ENCODE data around the gene TECR. TPM values are rescaled to one million over a fixed set of nuclear protein-coding genes. Genes with fewer than 3 reads are reported as not detected.
"Not testable (repeated sequence)": the region's sequence is repeated elsewhere in the genome, so short reads cannot be mapped to it uniquely, and the experiment has no call there.

Gene TECR
- total RNA-seq, 4 donors from 2014 or later = 111 to 176 (median 150) TPM

GRCh38 chr19:14580623-14581237 is 51.3 kb downstream of the TECR start:
- Histone ChIP-seq H3K9me3 (no peaks in the 10 kb centered on the region), H3K36me3 (no peaks in the 10 kb centered on the region), H3K27ac (no peak overlapping the region), H3K4me3 (no peak overlapping the region), H3K4me1 (no peaks in the 10 kb centered on the region), H3K27me3 (no peaks in the 10 kb centered on the region)
- DNase-seq (ENCODE audit: low spot score in 2 of 2) = no peak
- WGBS = 65% methylated on average over 6 of the region's 6 CpGs
- TF ChIP-seq, protein P1, sequence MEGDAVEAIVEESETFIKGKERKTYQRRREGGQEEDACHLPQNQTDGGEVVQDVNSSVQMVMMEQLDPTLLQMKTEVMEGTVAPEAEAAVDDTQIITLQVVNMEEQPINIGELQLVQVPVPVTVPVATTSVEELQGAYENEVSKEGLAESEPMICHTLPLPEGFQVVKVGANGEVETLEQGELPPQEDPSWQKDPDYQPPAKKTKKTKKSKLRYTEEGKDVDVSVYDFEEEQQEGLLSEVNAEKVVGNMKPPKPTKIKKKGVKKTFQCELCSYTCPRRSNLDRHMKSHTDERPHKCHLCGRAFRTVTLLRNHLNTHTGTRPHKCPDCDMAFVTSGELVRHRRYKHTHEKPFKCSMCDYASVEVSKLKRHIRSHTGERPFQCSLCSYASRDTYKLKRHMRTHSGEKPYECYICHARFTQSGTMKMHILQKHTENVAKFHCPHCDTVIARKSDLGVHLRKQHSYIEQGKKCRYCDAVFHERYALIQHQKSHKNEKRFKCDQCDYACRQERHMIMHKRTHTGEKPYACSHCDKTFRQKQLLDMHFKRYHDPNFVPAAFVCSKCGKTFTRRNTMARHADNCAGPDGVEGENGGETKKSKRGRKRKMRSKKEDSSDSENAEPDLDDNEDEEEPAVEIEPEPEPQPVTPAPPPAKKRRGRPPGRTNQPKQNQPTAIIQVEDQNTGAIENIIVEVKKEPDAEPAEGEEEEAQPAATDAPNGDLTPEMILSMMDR (IDR thresholded peaks at IDR 0.05) = no peak

DNA sequence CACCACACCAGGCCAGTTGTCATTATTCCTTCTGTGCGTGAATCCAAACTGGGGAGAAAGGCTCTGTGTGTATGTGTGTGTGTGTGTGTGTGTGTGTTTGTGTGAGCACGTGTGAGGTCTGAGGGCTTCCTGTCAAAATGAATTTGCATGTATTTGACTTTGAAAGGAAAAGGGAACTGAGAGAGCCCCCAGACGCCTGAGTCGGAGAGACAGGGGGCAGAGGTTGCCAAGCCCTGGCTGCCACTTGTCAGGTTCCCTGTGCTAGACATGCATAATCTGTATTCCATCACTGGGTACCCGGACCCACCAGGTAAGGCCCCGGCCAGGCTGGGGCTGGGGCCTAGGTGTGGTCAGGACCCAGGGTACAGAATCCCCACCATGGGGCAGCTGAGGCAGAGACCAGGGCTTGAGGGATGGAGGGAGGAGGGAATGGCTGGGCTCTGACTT is 53.5 kb downstream of the TECR start, which contains the start of gene CLEC17A:
Gene CLEC17A (plus strand): TSS at position 191 of the 447 bp plus-strand sequence. CDS start 77 bp downstream, at position 268.
- no peak within 1 kb of the TSS for H3K4me3 ChIP-seq
- DNase-seq (ENCODE audit: low spot score in 2 of 2) = no peak
- TF ChIP-seq POLR2AphosphoS5 (IDR thresholded peaks at IDR 0.05) (no peak), EP300 (IDR thresholded peaks at IDR 0.05) (no peak), POLR2A (IDR thresholded peaks at IDR 0.05) (no peak)
- TF ChIP-seq, protein P1 (IDR thresholded peaks at IDR 0.05) = no peak
- no peaks in the 10 kb centered on the region for H3K9me3 ChIP-seq
- H3K27ac ChIP-seq = no peak within 1 kb of the TSS
- no peaks in the 10 kb centered on the region for H3K4me1 ChIP-seq
- H3K36me3 ChIP-seq = no peaks in the 10 kb centered on the region
- no peaks in the 10 kb centered on the region for H3K27me3 ChIP-seq
- WGBS = 44% methylated on average over 5 of the region's 6 CpGs

- H3K4me3 ChIP-seq; H3K27ac ChIP-seq; H3K4me1 ChIP-seq; H3K36me3 ChIP-seq; H3K9me3 ChIP-seq; DNase-seq (ENCODE audit: low spot score in 2 of 2); H3K27me3 ChIP-seq: not testable (repeated sequence)
- 75% methylated on average over 3 of the region's 5 CpGs for WGBS
Measured at GRCh38 chr19:14584372-14584771, 55.0 kb downstream of the TECR start.

DNA sequence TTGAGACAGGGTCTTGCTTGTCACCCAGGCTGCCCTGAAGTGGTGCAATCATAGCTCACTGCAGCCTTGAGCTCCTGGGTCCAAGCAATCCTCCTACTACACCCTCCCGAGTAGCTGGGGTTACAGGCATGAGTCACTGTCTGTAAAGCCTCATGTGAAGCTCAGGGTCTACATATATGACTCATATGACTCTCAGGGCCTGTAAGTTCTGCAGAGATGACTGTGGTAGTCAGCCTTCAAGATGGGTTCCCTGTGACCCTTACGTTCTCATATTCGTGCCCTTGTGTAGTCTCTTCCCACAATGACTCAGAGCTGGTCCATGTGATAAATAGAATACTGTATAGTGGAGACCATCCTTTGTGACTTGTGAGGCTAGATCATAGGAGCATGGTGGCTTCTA is 55.8 kb downstream of the TECR start:
- not testable (repeated sequence) for H3K36me3 ChIP-seq; H3K27ac ChIP-seq; H3K9me3 ChIP-seq; DNase-seq (ENCODE audit: low spot score in 2 of 2); H3K4me3 ChIP-seq; H3K4me1 ChIP-seq; H3K27me3 ChIP-seq
- 17% methylated on average over 1 of the region's 3 CpGs for WGBS

DNA sequence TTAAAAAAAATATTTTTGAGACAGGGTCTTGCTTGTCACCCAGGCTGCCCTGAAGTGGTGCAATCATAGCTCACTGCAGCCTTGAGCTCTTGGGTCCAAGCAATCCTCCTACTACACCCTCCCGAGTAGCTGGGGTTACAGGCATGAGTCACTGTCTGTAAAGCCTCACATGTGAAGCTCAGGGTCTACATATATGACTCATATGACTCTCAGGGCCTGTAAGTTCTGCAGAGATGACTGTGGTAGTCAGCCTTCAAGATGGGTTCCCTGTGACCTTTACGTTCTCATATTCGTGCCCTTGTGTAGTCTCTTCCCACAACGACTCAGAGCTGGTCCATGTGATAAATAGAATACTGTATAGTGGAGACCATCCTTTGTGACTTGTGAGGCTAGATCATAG is 60.0 kb downstream of the TECR start:
- not testable (repeated sequence) for H3K9me3 ChIP-seq; H3K27ac ChIP-seq; DNase-seq (ENCODE audit: low spot score in 2 of 2); H3K27me3 ChIP-seq; H3K4me1 ChIP-seq; H3K36me3 ChIP-seq; H3K4me3 ChIP-seq
- WGBS = no CpG with 5 or more reads among the region's 4 CpGs

DNA sequence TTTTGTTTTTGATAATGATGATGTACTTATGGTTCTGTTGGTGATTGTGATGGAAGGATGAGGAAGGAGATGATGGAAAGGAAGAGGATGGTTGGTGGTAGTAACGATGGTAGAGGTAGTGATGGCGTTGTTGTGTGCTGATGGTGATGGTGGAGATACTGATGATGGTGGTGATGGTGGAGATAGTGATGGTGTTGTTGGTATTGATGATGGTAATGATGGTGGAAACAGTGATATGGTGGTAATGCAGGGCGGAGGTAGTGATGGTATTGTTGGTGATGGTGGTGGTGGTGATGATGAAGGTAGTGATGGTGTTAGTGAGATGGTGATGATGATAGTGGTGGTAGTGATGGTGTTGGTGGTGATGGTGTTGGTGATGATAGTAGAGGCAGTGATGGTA is 66.2 kb downstream of the TECR start:
- H3K9me3 ChIP-seq = no peaks in the 10 kb centered on the region
- H3K27me3 ChIP-seq = peaks cover 13% of the 10 kb centered on the region
- H3K36me3 ChIP-seq = no peaks in the 10 kb centered on the region
- no peaks in the 10 kb centered on the region for H3K4me1 ChIP-seq
- H3K4me3 ChIP-seq = no peak overlapping the region
- 90% methylated on average over 3 of the region's 3 CpGs for WGBS
- no peak for TF ChIP-seq EP300 (IDR thresholded peaks at IDR 0.05)
- no peak for TF ChIP-seq POLR2AphosphoS5 (IDR thresholded peaks at IDR 0.05)
- TF ChIP-seq, protein P1 (IDR thresholded peaks at IDR 0.05) = no peak
- H3K27ac ChIP-seq = no peak overlapping the region
- DNase-seq (ENCODE audit: low spot score in 2 of 2) = no peak

GRCh38 chr19:14599548-14600147 is 70.3 kb downstream of the TECR start:
- no peaks in the 10 kb centered on the region for H3K36me3 ChIP-seq
- TF ChIP-seq POLR2A (IDR thresholded peaks at IDR 0.05) = no peak
- no peak for TF ChIP-seq EP300 (IDR thresholded peaks at IDR 0.05)
- TF ChIP-seq, protein P1 (IDR thresholded peaks at IDR 0.05) = no peak
- H3K9me3 ChIP-seq = no peaks in the 10 kb centered on the region
- DNase-seq (ENCODE audit: low spot score in 2 of 2) = no peak
- no peak overlapping the region for H3K27ac ChIP-seq
- H3K27me3 ChIP-seq = peaks cover 5% of the 10 kb centered on the region
- 89% methylated on average over 7 of the region's 8 CpGs for WGBS
- no peak overlapping the region for H3K4me3 ChIP-seq
- no peaks in the 10 kb centered on the region for H3K4me1 ChIP-seq

Measured in suprapubic skin (tissue), 4 donors.